AG10803 (cell line): Measurements from ENCODE around the gene NPY5R.

Experiments
- DNase-seq: peaks from one replicate; pipeline ENCODE4 v3.0.0; 2010; ENCODE audit warnings: low read depth
- H3K4me3 ChIP-seq: 2 replicates; pipeline ENCODE4 v1.5.1; 2011; ENCODE audit warnings: mild to moderate bottlenecking, low read length, control low read depth
- CTCF ChIP-seq: conservative IDR thresholded peaks from 2 replicates; pipeline ENCODE4 v1.5.1; 2011; ENCODE audit warnings: mild to moderate bottlenecking, low read length, control low read depth, inconsistent platforms

Gene NPY5R

GRCh38 chr4:163398238-163398637 lies 54.5 kb downstream of the NPY5R start:
- DNase-seq: no peak
- TF ChIP-seq CTCF: no peak
- H3K4me3 ChIP-seq: no peak overlapping the region

GRCh38 chr4:163400911-163401310 lies 57.2 kb downstream of the NPY5R start:
- no peak overlapping the region for H3K4me3 ChIP-seq
- no peak for TF ChIP-seq CTCF
- no peak for DNase-seq
